ENCODE results near the gene RASSF5.

The RASSF5 gene

GRCh38 chr1:206551296-206551985 is 44.1 kb downstream of the RASSF5 start:
- no peak for DNase-seq (ENCODE audit: low read depth)
- no peak overlapping the region for H3K4me3 ChIP-seq (ENCODE audit: low read depth, low read length)
- no peak for TF ChIP-seq CTCF (conservative IDR thresholded peaks at IDR 0.05; ENCODE audit: low read depth, low read length)

- TF ChIP-seq CTCF (conservative IDR thresholded peaks at IDR 0.05; ENCODE audit: low read depth, low read length), result no peak
- no peak for DNase-seq (ENCODE audit: low read depth)
- no peak overlapping the region for H3K4me3 ChIP-seq (ENCODE audit: low read depth, low read length)
These were observed 44.6 kb downstream of the RASSF5 start for GRCh38 chr1:206551986-206552326.

- DNase-seq (ENCODE audit: low read depth), result no peak
- no peak for TF ChIP-seq CTCF (conservative IDR thresholded peaks at IDR 0.05; ENCODE audit: low read depth, low read length)
- H3K4me3 ChIP-seq (ENCODE audit: low read depth, low read length), result no peak overlapping the region
These were observed 46.9 kb downstream of the RASSF5 start for GRCh38 chr1:206554211-206554610.

GRCh38 chr1:206554701-206555472 is 47.6 kb downstream of the RASSF5 start:
- TF ChIP-seq CTCF (conservative IDR thresholded peaks at IDR 0.05; ENCODE audit: low read depth, low read length), result no peak
- DNase-seq (ENCODE audit: low read depth), result no peak
- H3K4me3 ChIP-seq (ENCODE audit: low read depth, low read length), result no peak overlapping the region

- H3K4me3 ChIP-seq (ENCODE audit: low read depth, low read length), result no peak overlapping the region
- TF ChIP-seq CTCF (conservative IDR thresholded peaks at IDR 0.05; ENCODE audit: low read depth, low read length), result no peak
- no peak for DNase-seq (ENCODE audit: low read depth)
These were observed 48.2 kb downstream of the RASSF5 start for GRCh38 chr1:206555473-206555935.

- TF ChIP-seq CTCF (conservative IDR thresholded peaks at IDR 0.05; ENCODE audit: low read depth, low read length), result no peak
- no peak for DNase-seq (ENCODE audit: low read depth)
- H3K4me3 ChIP-seq (ENCODE audit: low read depth, low read length), result no peak overlapping the region
These were observed 48.9 kb downstream of the RASSF5 start for GRCh38 chr1:206556047-206556749.

Data from choroid plexus epithelial cell (primary cell).